Measurements from ENCODE around the gene TAS2R31.

DNA sequence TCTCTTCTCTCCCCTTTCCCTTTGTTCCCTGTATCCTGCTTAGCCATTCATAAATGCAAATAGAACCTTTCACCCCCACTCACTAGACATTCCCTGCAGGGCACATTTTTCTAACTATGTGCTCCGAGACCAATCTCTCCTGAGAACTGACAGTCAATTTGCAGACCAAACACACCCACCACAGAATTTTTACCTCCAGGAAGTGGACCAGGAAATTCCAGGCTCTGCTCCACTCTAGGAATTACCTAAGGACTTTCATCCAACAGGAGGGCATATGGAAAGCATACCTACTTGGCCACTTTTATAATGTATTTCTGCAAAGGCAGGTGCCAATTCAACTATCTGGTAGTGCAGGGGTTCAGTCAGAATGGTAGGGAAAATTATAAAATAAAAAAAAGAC lies 39.8 kb upstream of the TAS2R31 start:
- TF ChIP-seq, protein P1, sequence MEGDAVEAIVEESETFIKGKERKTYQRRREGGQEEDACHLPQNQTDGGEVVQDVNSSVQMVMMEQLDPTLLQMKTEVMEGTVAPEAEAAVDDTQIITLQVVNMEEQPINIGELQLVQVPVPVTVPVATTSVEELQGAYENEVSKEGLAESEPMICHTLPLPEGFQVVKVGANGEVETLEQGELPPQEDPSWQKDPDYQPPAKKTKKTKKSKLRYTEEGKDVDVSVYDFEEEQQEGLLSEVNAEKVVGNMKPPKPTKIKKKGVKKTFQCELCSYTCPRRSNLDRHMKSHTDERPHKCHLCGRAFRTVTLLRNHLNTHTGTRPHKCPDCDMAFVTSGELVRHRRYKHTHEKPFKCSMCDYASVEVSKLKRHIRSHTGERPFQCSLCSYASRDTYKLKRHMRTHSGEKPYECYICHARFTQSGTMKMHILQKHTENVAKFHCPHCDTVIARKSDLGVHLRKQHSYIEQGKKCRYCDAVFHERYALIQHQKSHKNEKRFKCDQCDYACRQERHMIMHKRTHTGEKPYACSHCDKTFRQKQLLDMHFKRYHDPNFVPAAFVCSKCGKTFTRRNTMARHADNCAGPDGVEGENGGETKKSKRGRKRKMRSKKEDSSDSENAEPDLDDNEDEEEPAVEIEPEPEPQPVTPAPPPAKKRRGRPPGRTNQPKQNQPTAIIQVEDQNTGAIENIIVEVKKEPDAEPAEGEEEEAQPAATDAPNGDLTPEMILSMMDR (IDR thresholded peaks at IDR 0.05; ENCODE audit: low read length): no peak
- TF ChIP-seq EZH2 (optimal IDR thresholded peaks at IDR 0.05; ENCODE audit: low read depth, low read length): no peak

Measured in MM.1S (cell line).